NCI-H2227 (cell line): Measurements from ENCODE around the gene SAMD14.

ENCODE experiments used
- DNase-seq: peaks from one replicate; lab custom pipeline; 2025; ENCODE audit not compliant: unreplicated experiment; lab: John Stamatoyannopoulos, UW

SAMD14 gene

GRCh38 chr17:50148226-50149090 is 18.5 kb upstream of the SAMD14 start:
- DNase-seq: no peak

GRCh38 chr17:50147841-50148225 is 17.9 kb upstream of the SAMD14 start:
- no peak for DNase-seq

- no peak for DNase-seq
Measured at GRCh38 chr17:50146927-50147665, 17.1 kb upstream of the SAMD14 start.

- DNase-seq: no peak
Measured at GRCh38 chr17:50146230-50146926, 16.4 kb upstream of the SAMD14 start.

GRCh38 chr17:50145532-50146229 is 15.7 kb upstream of the SAMD14 start:
- DNase-seq: no peak

GRCh38 chr17:50144845-50145531 is 15.0 kb upstream of the SAMD14 start:
- no peak for DNase-seq

- no peak for DNase-seq
Measured at GRCh38 chr17:50144355-50144754, 14.4 kb upstream of the SAMD14 start.

- no peak for DNase-seq
Measured at GRCh38 chr17:50143461-50144176, 13.7 kb upstream of the SAMD14 start.

GRCh38 chr17:50141745-50142110 is 11.8 kb upstream of the SAMD14 start:
- DNase-seq: no peak

GRCh38 chr17:50141026-50141744 is 11.2 kb upstream of the SAMD14 start:
- DNase-seq: no peak

- peak; percentile 70 for DNase-seq
Measured at GRCh38 chr17:50139950-50140885, 10.3 kb upstream of the SAMD14 start.

GRCh38 chr17:50139185-50139783 is 9.3 kb upstream of the SAMD14 start:
- DNase-seq: no peak

GRCh38 chr17:50137042-50137441 is 7.1 kb upstream of the SAMD14 start:
- DNase-seq: no peak

GRCh38 chr17:50136096-50136687 is 6.2 kb upstream of the SAMD14 start:
- no peak for DNase-seq

GRCh38 chr17:50135316-50136095 is 5.5 kb upstream of the SAMD14 start:
- no peak for DNase-seq

GRCh38 chr17:50134206-50135110 is 4.5 kb upstream of the SAMD14 start:
- no peak for DNase-seq
